GM19467 (cell line): ENCODE measurements around the gene CSNK2B.
"Not testable (repeated sequence)": the region's sequence is repeated elsewhere in the genome, so short reads cannot be mapped to it uniquely, and the experiment has no call there.

ENCODE experiments used
- ATAC-seq: cut with Tn5 transposase; IDR thresholded peaks from one replicate; pipeline ENCODE4 v1.9.1; 2021; ENCODE audit warnings: mild to moderate bottlenecking, moderate library complexity; ENCODE audit not compliant: unreplicated experiment

CSNK2B gene

GRCh38 chr6:31687860-31688693 lies 22.2 kb downstream of the CSNK2B start:
- no peak for ATAC-seq

- ATAC-seq = no peak
These were observed 23.6 kb downstream of the CSNK2B start for GRCh38 chr6:31689249-31690110.

- ATAC-seq = no peak
These were observed 24.6 kb downstream of the CSNK2B start for GRCh38 chr6:31690231-31691077.

- no peak for ATAC-seq
These were observed 25.2 kb downstream of the CSNK2B start for GRCh38 chr6:31691078-31691463.

GRCh38 chr6:31691564-31692108 lies 25.8 kb downstream of the CSNK2B start:
- ATAC-seq = no peak

GRCh38 chr6:31692353-31692752 lies 26.5 kb downstream of the CSNK2B start:
- no peak for ATAC-seq

- ATAC-seq = no peak
These were observed 27.0 kb downstream of the CSNK2B start for GRCh38 chr6:31692886-31693285.

- no peak for ATAC-seq
These were observed 27.7 kb downstream of the CSNK2B start for GRCh38 chr6:31693535-31693934.

GRCh38 chr6:31697555-31697954 lies 31.7 kb downstream of the CSNK2B start:
- ATAC-seq = no peak

- no peak for ATAC-seq
These were observed 35.0 kb downstream of the CSNK2B start for GRCh38 chr6:31700740-31701401.

- ATAC-seq = no peak
These were observed 36.0 kb downstream of the CSNK2B start for GRCh38 chr6:31701666-31702404.

GRCh38 chr6:31702405-31702818 lies 36.5 kb downstream of the CSNK2B start:
- ATAC-seq = no peak

- peak; percentile 80 for ATAC-seq
These were observed 37.2 kb downstream of the CSNK2B start, which contains the start of gene ABHD16A for GRCh38 chr6:31702819-31703716. Gene ABHD16A (minus strand): TSS chr6:31703324. CDS start chr6:31703281, 43 bp downstream.

- ATAC-seq = no peak
These were observed 40.1 kb downstream of the CSNK2B start for GRCh38 chr6:31705931-31706330.

- no peak for ATAC-seq
These were observed 40.7 kb downstream of the CSNK2B start, which contains the start of gene LY6G6F for GRCh38 chr6:31706599-31706998. Gene LY6G6F (plus strand): TSS chr6:31706866. CDS start chr6:31706907, 41 bp downstream.

GRCh38 chr6:31707701-31708100 lies 41.8 kb downstream of the CSNK2B start:
- ATAC-seq = no peak

- ATAC-seq = no peak
These were observed 42.3 kb downstream of the CSNK2B start for GRCh38 chr6:31708224-31708623.

- ATAC-seq = not testable (repeated sequence)
These were observed 43.3 kb downstream of the CSNK2B start for GRCh38 chr6:31709157-31709556.
